GM13976 (cell line): Measurements from ENCODE around the gene SETD1B.
"Not testable (repeated sequence)": the region's sequence is repeated elsewhere in the genome, so short reads cannot be mapped to it uniquely, and the experiment has no call there.

Experiments
- DNase-seq: peaks from one replicate; pipeline ENCODE4 v3.0.0; 2012; ENCODE audit warnings: low spot score
- CTCF ChIP-seq: IDR thresholded peaks from 2 replicates; pipeline ENCODE4 v1.5.1; 2012; ENCODE audit warnings: borderline replicate concordance, mild to moderate bottlenecking; ENCODE audit not compliant: insufficient read depth; ENCODE audit errors: extremely low read depth, missing control alignments, control extremely low read depth
- in situ Hi-C: fragments of 300-500 bp; cut with MboI; formaldehyde crosslinking; loops from one replicate; pipeline ENCODE4 v1.12.0; 2022; ENCODE audit warnings: low sequenced_read_pairs, mixed read lengths, inconsistent platforms; ENCODE audit not compliant: unreplicated experiment

SETD1B gene

DNA sequence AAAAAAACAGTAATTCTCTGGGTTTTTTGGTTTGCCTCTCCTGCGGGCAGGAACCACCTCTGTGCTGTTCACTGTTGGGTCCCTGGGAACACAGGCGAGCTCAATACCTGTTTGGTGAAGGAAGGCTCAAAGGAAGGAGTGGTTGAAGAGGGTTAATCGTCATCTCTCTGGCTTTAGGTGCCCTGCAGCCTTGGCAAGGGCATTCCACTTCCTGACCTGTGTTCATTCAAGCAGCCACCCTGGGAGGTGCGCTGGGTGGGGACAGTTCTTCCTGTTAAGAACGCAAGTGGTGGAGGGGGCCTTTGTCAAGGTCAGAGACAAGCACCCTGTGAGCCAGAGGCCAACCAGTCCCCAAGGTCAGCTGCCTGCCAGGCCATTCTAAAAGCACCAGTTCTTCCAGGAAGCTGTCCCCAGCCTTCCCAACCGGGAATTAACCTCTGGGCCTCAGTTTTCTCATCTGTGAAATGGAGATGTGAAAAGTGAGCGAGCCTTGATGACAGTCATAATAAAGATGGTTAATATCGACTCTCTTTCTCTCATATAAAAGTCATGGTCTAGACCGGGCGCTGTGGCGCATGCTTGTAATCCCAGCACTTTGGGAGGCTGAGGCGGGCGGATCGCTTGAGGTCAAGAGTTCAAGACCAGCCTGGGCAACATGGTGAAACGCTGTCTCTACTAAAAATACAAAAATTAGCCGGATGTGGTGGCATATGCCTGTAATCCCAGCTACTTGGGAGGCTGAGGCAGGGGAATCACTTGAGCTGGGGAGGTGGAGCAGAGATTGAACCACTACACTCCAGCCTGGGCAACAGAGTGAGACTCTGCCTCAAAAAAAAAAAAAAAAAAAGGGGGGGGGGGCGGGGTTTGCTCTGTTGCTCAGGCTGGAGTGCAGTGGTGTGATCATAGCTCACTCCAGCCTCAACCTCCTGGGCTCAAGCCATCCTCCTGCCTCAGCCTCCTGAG, 16.5 kb upstream of the SETD1B start:
- in situ Hi-C loops = no loop called here
- no peak for TF ChIP-seq CTCF
- no peak for DNase-seq

- no peak for TF ChIP-seq CTCF
- no peak for DNase-seq
- in situ Hi-C loops = no loop called here
Measured at GRCh38 chr12:121788176-121788818, 15.5 kb upstream of the SETD1B start.

DNA sequence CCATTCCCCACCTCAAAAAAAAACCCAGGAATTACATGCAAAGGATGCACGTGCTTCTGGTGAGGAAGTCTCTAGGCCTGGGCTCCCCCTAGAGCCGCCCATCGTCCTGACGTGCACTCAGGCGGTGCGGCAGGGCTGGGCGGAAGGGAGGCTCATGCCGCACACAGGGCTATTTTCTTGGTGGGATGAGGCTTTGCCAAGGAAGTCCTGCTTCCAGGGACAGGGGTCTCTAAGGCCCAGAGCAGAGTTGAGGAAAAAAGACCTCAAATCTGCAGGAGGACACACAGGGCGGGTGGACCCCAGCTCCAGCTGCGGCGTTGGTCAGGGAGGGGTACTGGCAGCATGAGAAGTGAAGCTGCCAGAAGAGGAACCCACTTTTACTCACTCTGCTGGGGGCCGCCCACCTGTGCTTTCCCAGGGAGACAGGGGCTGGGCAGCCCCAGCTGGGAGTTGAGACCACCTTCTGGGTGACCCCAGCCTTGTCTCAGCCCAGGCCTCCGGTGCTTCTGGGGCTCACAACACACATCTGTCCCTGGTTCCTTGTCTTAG, 14.5 kb upstream of the SETD1B start:
- TF ChIP-seq CTCF = peak; percentile 22
- no peak for DNase-seq

DNA sequence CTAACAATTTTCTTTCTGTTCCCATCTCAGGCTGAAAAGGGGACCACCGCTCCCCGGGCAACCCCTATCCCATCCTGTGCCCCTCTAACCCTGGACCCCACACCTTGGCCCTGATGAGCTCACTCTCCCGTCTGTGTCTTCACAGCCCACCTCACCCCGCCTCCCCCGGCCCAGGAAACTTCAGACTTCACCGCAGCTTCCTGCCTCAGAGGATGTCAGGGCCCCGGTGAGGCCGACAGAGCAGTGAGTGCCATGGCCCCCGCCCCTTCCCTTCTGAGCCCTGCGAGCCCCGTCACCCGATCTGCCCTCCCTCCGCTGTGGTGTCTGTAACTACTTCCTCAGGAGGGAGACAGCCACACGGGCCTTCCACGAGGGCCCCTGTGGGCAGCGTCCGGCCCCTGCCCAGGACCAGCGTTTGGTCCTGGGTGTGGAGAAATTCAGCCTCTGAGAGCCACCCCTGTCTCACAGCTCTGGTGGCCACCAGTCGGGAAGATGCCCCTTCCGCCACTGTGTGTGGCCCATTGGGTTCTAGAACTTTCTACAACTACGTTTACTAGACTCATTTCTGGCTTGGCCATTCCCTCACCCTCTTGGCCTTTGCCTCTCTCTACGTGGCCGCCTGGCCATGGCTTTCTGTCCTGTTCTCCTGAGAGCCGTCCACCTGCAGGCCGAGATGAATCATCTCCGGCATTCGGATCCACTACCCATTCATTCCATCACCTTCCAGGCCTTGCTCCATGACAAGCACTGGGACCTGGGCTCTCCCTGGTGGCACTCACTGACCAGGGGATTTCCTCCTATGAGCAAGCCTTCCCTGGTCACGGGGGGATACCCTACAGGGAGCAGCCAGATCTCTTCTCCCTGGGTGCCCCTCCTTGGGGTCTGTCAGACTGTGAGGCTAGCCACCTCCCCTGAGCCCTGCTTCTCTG, 13.7 kb upstream of the SETD1B start:
- peak; percentile 87 for DNase-seq
- TF ChIP-seq CTCF = no peak
- in situ Hi-C loops = no loop called here

More for the DNA sequence above, 14.5 kb upstream of the SETD1B start:
- in situ Hi-C loops = no loop called here

DNA sequence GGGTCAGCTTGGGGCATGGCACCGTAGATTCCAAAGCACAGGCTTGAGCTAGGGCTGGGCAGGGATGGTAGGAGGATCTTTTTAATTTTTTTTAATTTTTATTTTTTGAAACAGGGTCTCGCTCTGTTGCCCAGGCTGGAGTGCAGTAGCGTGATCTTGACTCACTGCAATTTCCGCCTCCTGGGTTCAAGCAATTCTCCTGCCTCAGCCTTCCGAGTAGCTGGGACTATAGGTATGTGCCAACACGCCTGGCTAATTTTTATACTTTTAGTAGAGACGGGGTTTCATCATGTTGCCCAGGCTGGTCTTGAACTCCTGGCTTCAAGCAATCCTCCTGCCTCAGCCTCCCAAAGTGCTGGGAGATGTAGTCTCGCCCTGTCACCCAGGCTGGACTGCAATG, 13.0 kb upstream of the SETD1B start:
- DNase-seq, in situ Hi-C loops: not testable (repeated sequence)

- in situ Hi-C loops = no loop called here
- no peak for TF ChIP-seq CTCF
- DNase-seq = no peak
Measured at GRCh38 chr12:121791671-121792551, 11.9 kb upstream of the SETD1B start.
